SK-N-SH treated with all-trans-retinoic acid at 6 μM for 48 hours (cell line): ENCODE data around the gene DLG2.

Experiments
- ATAC-seq: fragments of 200-7000 bp; cut with Tn5 transposase; 3 replicates; pipeline ENCODE4 v1.9.1; 2020; ENCODE audit warnings: mild to moderate bottlenecking, moderate library complexity
- ARNTL ChIP-seq: fragments of 450-650 bp; formaldehyde crosslinking; IDR thresholded peaks from 2 replicates; pipeline ENCODE4 v1.5.0; 2020; ENCODE audit warnings: low read depth, mild to moderate bottlenecking, moderate library complexity, borderline replicate concordance
- BACH2 ChIP-seq: fragments of 250-450 bp; sonication (Bioruptor Pico); IDR thresholded peaks from 2 replicates; pipeline ENCODE4 v1.9.0; 2021; ENCODE audit warnings: mild to moderate bottlenecking, borderline replicate concordance
- CREB5 ChIP-seq: fragments of 250-450 bp; sonication (Bioruptor Pico); IDR thresholded peaks from 2 replicates; pipeline ENCODE4 v1.5.1; 2020; ENCODE audit warnings: low read depth, mild to moderate bottlenecking, moderate library complexity
- CSDC2 ChIP-seq: fragments of 250-450 bp; sonication (Bioruptor Pico); IDR thresholded peaks from 2 replicates; pipeline ENCODE4 v1.5.0; 2020; ENCODE audit warnings: mild to moderate bottlenecking, moderate library complexity
- CSRNP3 ChIP-seq: fragments of 250-450 bp; sonication (Bioruptor Pico); IDR thresholded peaks from 2 replicates; pipeline ENCODE4 v1.5.1; 2021; ENCODE audit warnings: mild to moderate bottlenecking, moderate library complexity
- ESRRG ChIP-seq: fragments of 250-450 bp; sonication (Bioruptor Pico); IDR thresholded peaks from 2 replicates; pipeline ENCODE4 v1.6.1; 2021; ENCODE audit warnings: mild to moderate bottlenecking
- GLIS3 ChIP-seq: fragments of 250-450 bp; sonication (Bioruptor Pico); IDR thresholded peaks from 2 replicates; pipeline ENCODE4 v1.5.0; 2020; ENCODE audit warnings: mild to moderate bottlenecking, moderate library complexity
- ISL1 ChIP-seq: fragments of 250-450 bp; sonication (Bioruptor Pico); IDR thresholded peaks from 2 replicates; pipeline ENCODE4 v2.1.2; 2022; ENCODE audit warnings: mild to moderate bottlenecking, moderate library complexity
- OSR1 ChIP-seq: fragments of 250-450 bp; sonication (Bioruptor Pico); IDR thresholded peaks from 2 replicates; pipeline ENCODE4 v1.8.0; 2022; ENCODE audit warnings: moderate library complexity, mild to moderate bottlenecking, inconsistent platforms
- PATZ1 ChIP-seq: fragments of 250-450 bp; sonication (Bioruptor Pico); IDR thresholded peaks from 2 replicates; pipeline ENCODE4 v1.8.0; 2020; ENCODE audit warnings: mild to moderate bottlenecking, moderate library complexity, borderline replicate concordance
- POU6F1 ChIP-seq: fragments of 250-450 bp; sonication (Bioruptor Pico); IDR thresholded peaks from 2 replicates; pipeline ENCODE4 v1.8.0; 2021; ENCODE audit warnings: low read depth, mild to moderate bottlenecking, moderate library complexity, borderline replicate concordance
- PPARA ChIP-seq: fragments of 250-450 bp; sonication (Bioruptor Pico); IDR thresholded peaks from 2 replicates; pipeline ENCODE4 v1.5.0; 2020; ENCODE audit warnings: mild to moderate bottlenecking, borderline replicate concordance
- SNAI2 ChIP-seq: fragments of 250-450 bp; sonication (Bioruptor Pico); IDR thresholded peaks from 2 replicates; pipeline ENCODE4 v1.5.0; 2020; ENCODE audit warnings: mild to moderate bottlenecking, moderate library complexity
- TCF4 ChIP-seq: fragments of 250-450 bp; sonication (Bioruptor Pico); IDR thresholded peaks from 2 replicates; pipeline ENCODE4 v1.8.0; 2021; ENCODE audit warnings: mild to moderate bottlenecking, moderate library complexity, borderline replicate concordance
- TOX ChIP-seq: fragments of 250-450 bp; sonication (Bioruptor Pico); IDR thresholded peaks from 2 replicates; pipeline ENCODE4 v1.8.0; 2021; ENCODE audit warnings: mild to moderate bottlenecking, moderate library complexity, borderline replicate concordance
- TSHZ2 ChIP-seq: fragments of 250-450 bp; sonication (Bioruptor Pico); IDR thresholded peaks from 2 replicates; pipeline ENCODE4 v1.5.0; 2020; ENCODE audit warnings: mild to moderate bottlenecking, moderate library complexity
- ZC3H10 ChIP-seq: fragments of 250-450 bp; sonication (Bioruptor Pico); IDR thresholded peaks from 2 replicates; pipeline ENCODE4 v1.5.1; 2021; ENCODE audit warnings: mild to moderate bottlenecking, moderate library complexity
- ZFP3 ChIP-seq: fragments of 250-450 bp; sonication (Bioruptor Pico); IDR thresholded peaks from 2 replicates; pipeline ENCODE4 v1.5.0; 2020; ENCODE audit warnings: mild to moderate bottlenecking, moderate library complexity
- ZFP30 ChIP-seq: fragments of 450-650 bp; formaldehyde crosslinking; IDR thresholded peaks from 2 replicates; pipeline ENCODE4 v1.5.0; 2022; ENCODE audit warnings: mild to moderate bottlenecking, moderate library complexity
- ZNF70 ChIP-seq: fragments of 450-650 bp; formaldehyde crosslinking; IDR thresholded peaks from 2 replicates; pipeline ENCODE4 v1.5.0; 2020; ENCODE audit warnings: mild to moderate bottlenecking, moderate library complexity

The DLG2 gene

GRCh38 chr11:83678831-83679584, 1948.1 kb downstream of the DLG2 start (continued):
- TF ChIP-seq CREB5 (no peak), TSHZ2 (CRISPR knock-in tag) (no peak)
- TF ChIP-seq, all 23 proteins: peak for 0

- ATAC-seq, result no peak
- TF ChIP-seq TCF4 (CRISPR knock-in tag) (no peak), GLIS3 (CRISPR knock-in tag) (no peak), ARNTL (CRISPR knock-in tag) (no peak), ESRRG (no peak), ZNF70 (no peak), POU6F1 (no peak), ZC3H10 (CRISPR knock-in tag) (no peak), ZFP30 (CRISPR knock-in tag) (no peak), ZFP3 (CRISPR knock-in tag) (no peak)
- TF ChIP-seq, all 23 proteins: peak for 0
Measured at GRCh38 chr11:83677730-83678129, 1949.4 kb downstream of the DLG2 start.

- no peak for ATAC-seq
- no peak for TF ChIP-seq CSDC2
- TF ChIP-seq TOX (CRISPR knock-in tag), result no peak
- no peak for TF ChIP-seq ZC3H10 (CRISPR knock-in tag)
- no peak for TF ChIP-seq ISL1
- no peak for TF ChIP-seq SNAI2 (CRISPR knock-in tag)
- no peak for TF ChIP-seq PATZ1
- no peak for TF ChIP-seq ZFP30 (CRISPR knock-in tag)
- no peak for TF ChIP-seq TCF4 (CRISPR knock-in tag)
- TF ChIP-seq BACH2 (CRISPR knock-in tag), result no peak
- no peak for TF ChIP-seq POU6F1
- TF ChIP-seq PPARA (CRISPR knock-in tag), result no peak
- no peak for TF ChIP-seq ESRRG
- TF ChIP-seq ARNTL (CRISPR knock-in tag), result no peak
- TF ChIP-seq ZNF70, result no peak
- no peak for TF ChIP-seq CSRNP3 (CRISPR knock-in tag)
- no peak for TF ChIP-seq OSR1
- no peak for TF ChIP-seq TSHZ2 (CRISPR knock-in tag)
- TF ChIP-seq ZFP3 (CRISPR knock-in tag), result no peak
Measured at GRCh38 chr11:83676056-83676601, 1951.0 kb downstream of the DLG2 start.
